ENCODE results near the gene FANCC. TPM values are rescaled to one million over a fixed set of nuclear protein-coding genes. Genes with fewer than 3 reads are reported as not detected.

The FANCC gene
- total and polyA plus RNA-seq, 5 donors from 2014 or later, result 2.8 to 7.5 (median 5.4) TPM

DNA sequence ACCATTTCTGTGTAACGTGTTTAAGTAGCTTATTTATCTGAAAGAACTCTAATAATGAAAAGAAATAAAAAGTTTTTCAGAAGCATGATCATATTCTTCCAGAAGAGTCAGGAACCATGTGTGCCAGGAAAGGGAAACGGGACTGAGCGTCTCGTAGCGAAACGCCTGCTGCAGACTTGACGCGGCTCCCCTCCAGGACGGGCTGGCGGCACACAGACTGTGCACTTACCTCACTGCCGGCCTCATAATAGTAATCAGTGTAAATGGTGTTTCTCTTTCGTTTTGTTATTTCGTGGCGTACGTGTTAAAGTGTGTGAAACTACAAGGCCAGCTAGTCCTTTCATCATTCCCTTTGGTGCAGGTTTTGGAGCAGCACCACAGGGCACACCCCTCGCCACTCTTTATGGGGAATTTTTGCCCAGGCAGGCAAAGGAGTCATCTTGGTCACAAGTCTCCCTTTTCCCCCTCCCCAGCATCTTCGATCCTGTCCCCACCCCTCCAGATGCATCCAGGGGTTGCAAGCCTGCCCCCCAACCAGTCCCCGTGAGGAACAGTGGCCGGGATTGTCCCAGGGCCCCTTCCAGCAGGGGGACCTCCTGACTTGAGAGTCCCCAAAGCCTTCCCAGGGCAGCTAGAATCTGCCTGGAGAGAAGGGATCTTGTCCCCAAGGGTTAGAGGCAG, 233.1 kb downstream of the FANCC start:
- DNase-seq (no peak), ATAC-seq (ENCODE audit: low read depth in 2 of 2) (no peak)
- H3K4me3 ChIP-seq (ENCODE audit: low read depth, low read length), result no peak overlapping the region
- peaks cover 27% of the 10 kb centered on the region for H3K36me3 Mint-ChIP-seq
- no peak overlapping the region for H3K4me3 Mint-ChIP-seq
- no peaks in the 10 kb centered on the region for H3K9me3 ChIP-seq (ENCODE audit: control insufficient read depth in 2 of 2, low read length in 2 of 2)
- H3K27ac ChIP-seq (ENCODE audit: insufficient read depth, low read length, poor library complexity, severe bottlenecking), result no peak overlapping the region
- H3K27me3 Mint-ChIP-seq, result no peaks in the 10 kb centered on the region
- H3K4me1 Mint-ChIP-seq, result peaks cover 0 to 5% (median 0%) of the 10 kb centered on the region in 4 donors
- H3K36me3 ChIP-seq (ENCODE audit: control insufficient read depth, insufficient read depth, low read length), result no peaks in the 10 kb centered on the region
- H3K4me1 ChIP-seq (ENCODE audit: control insufficient read depth, insufficient read depth, low read length, poor library complexity, severe bottlenecking), result no peaks in the 10 kb centered on the region
- H3K27me3 ChIP-seq (ENCODE audit: control insufficient read depth, insufficient read depth, low read length), result no peaks in the 10 kb centered on the region
- H3K27ac Mint-ChIP-seq, result peak overlapping the region in 1 of 3 donors; percentile 42
- no peaks in the 10 kb centered on the region for H3K9me3 Mint-ChIP-seq

DNA sequence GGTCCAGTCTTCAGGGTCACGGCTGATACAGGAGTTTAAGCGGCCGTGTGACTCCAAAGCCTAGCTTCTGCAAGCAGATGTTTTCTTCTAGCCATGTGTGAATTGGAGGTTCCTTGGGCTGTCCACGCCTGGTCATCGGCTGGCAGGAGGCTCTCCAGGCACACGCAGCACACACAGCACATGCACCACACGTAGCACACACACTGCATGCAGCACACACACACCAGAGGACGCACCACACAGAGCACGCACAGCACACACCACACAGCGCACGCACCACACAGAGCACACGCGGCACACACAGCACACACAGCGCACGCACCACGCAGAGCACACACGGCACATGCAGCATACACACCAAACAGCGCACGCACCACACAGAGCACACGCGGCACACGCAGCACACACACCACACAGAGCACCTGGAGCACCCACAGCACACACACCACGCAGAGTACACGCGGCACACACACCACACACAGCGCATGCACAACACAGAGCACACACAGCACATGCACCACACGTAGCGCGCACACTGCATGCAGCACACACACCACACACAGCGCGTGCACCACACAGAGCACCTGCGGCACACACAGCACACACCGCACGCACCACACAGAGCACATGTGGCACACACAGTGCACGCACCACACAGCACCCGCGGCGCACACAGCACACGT, 234.3 kb downstream of the FANCC start:
- Histone ChIP-seq H3K27me3 (ENCODE audit: control insufficient read depth, insufficient read depth, low read length) (no peaks in the 10 kb centered on the region), H3K9me3 (ENCODE audit: control insufficient read depth in 2 of 2, low read length in 2 of 2) (no peaks in the 10 kb centered on the region), H3K27ac (ENCODE audit: insufficient read depth, low read length, poor library complexity, severe bottlenecking) (no peak overlapping the region), H3K4me3 (ENCODE audit: low read depth, low read length) (no peak overlapping the region), H3K36me3 (ENCODE audit: control insufficient read depth, insufficient read depth, low read length) (no peaks in the 10 kb centered on the region), H3K4me1 (ENCODE audit: control insufficient read depth, insufficient read depth, low read length, poor library complexity, severe bottlenecking) (no peaks in the 10 kb centered on the region)
- ATAC-seq (ENCODE audit: low read depth in 2 of 2) (no peak), DNase-seq (no peak)
- H3K9me3 Mint-ChIP-seq, result no peaks in the 10 kb centered on the region
- peaks cover 27% of the 10 kb centered on the region for H3K36me3 Mint-ChIP-seq
- no peak overlapping the region for H3K4me3 Mint-ChIP-seq
- H3K27ac Mint-ChIP-seq, result no peak overlapping the region
- peaks cover 0 to 5% (median 0%) of the 10 kb centered on the region in 4 donors for H3K4me1 Mint-ChIP-seq
- no peaks in the 10 kb centered on the region for H3K27me3 Mint-ChIP-seq

DNA sequence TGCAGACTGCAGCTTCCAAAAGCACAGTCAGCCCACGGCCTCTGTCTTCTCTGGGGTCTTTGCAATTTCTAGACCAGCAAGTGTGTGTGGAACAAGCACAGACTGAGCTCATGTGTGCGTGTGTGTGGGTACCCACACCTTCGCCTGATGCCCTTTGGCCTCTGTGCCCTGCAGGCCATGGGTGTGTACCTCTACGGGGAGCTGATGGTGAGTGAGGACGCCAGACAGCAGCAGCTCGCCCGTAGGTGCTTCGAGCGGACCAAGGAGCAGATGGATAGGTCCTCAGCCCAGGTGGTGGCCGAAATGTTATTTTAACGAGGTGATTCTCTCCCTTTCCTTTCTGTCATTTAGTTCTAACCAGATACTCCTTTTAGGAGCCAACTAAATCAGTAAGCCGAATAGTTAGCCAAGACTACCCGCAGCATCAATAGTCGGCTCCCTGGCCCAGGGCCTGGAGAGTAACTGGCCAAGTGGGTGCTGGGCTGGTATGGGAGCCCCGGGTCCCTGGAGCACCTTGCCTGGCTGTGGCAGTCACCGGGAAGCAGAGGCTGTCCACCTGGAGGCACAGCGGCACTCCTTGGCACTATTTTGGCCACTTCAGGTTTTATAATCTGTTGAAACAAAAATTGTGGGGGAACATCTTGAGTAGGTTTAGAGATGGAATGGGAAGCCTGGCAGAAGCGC, 235.0 kb downstream of the FANCC start:
- Mint-ChIP-seq H3K4me1 (peaks cover 0 to 5% (median 0%) of the 10 kb centered on the region in 4 donors), H3K4me3 (no peak overlapping the region), H3K27ac (peak overlapping the region in 1 of 3 donors; percentile 26), H3K27me3 (no peaks in the 10 kb centered on the region), H3K36me3 (peaks cover 22% of the 10 kb centered on the region), H3K9me3 (no peaks in the 10 kb centered on the region)
- ATAC-seq (ENCODE audit: low read depth in 2 of 2) (no peak), DNase-seq (no peak)
- Histone ChIP-seq H3K9me3 (ENCODE audit: control insufficient read depth in 2 of 2, low read length in 2 of 2) (no peaks in the 10 kb centered on the region), H3K4me3 (ENCODE audit: low read depth, low read length) (no peak overlapping the region), H3K27ac (ENCODE audit: insufficient read depth, low read length, poor library complexity, severe bottlenecking) (no peak overlapping the region), H3K36me3 (ENCODE audit: control insufficient read depth, insufficient read depth, low read length) (no peaks in the 10 kb centered on the region), H3K4me1 (ENCODE audit: control insufficient read depth, insufficient read depth, low read length, poor library complexity, severe bottlenecking) (no peaks in the 10 kb centered on the region), H3K27me3 (ENCODE audit: control insufficient read depth, insufficient read depth, low read length) (no peaks in the 10 kb centered on the region)

DNA sequence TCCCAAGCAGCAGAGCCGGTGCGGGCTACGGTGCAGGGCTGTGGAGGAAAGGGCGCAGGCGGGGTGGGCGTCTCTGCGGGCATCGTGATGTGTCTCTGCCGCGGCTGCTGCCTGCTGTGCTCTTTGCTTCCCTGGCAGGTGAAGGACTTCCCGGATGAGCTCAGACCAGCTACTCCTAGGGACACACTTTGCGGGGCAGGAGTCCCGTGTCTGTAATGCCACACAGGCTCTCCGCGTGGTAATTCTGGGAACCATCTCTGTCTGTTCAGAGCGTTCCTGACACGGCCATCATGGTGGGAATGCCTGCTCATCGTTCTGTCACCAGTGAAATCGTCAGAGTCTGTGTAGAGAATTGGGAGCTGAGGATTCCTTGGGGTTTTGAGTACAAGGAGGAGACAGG, 235.5 kb downstream of the FANCC start:
- H3K4me3 Mint-ChIP-seq, result no peak overlapping the region
- no peaks in the 10 kb centered on the region for H3K27me3 Mint-ChIP-seq
- DNase-seq (no peak), ATAC-seq (ENCODE audit: low read depth in 2 of 2) (no peak)
- Histone ChIP-seq H3K4me1 (ENCODE audit: control insufficient read depth, insufficient read depth, low read length, poor library complexity, severe bottlenecking) (no peaks in the 10 kb centered on the region), H3K4me3 (ENCODE audit: low read depth, low read length) (no peak overlapping the region), H3K9me3 (ENCODE audit: control insufficient read depth in 2 of 2, low read length in 2 of 2) (no peaks in the 10 kb centered on the region), H3K27ac (ENCODE audit: insufficient read depth, low read length, poor library complexity, severe bottlenecking) (no peak overlapping the region), H3K27me3 (ENCODE audit: control insufficient read depth, insufficient read depth, low read length) (no peaks in the 10 kb centered on the region), H3K36me3 (ENCODE audit: control insufficient read depth, insufficient read depth, low read length) (no peaks in the 10 kb centered on the region)
- peaks cover 0 to 5% (median 0%) of the 10 kb centered on the region in 4 donors for H3K4me1 Mint-ChIP-seq
- peaks cover 21% of the 10 kb centered on the region for H3K36me3 Mint-ChIP-seq
- peak overlapping the region in 1 of 3 donors; percentile 26 for H3K27ac Mint-ChIP-seq
- H3K9me3 Mint-ChIP-seq, result no peaks in the 10 kb centered on the region

DNA sequence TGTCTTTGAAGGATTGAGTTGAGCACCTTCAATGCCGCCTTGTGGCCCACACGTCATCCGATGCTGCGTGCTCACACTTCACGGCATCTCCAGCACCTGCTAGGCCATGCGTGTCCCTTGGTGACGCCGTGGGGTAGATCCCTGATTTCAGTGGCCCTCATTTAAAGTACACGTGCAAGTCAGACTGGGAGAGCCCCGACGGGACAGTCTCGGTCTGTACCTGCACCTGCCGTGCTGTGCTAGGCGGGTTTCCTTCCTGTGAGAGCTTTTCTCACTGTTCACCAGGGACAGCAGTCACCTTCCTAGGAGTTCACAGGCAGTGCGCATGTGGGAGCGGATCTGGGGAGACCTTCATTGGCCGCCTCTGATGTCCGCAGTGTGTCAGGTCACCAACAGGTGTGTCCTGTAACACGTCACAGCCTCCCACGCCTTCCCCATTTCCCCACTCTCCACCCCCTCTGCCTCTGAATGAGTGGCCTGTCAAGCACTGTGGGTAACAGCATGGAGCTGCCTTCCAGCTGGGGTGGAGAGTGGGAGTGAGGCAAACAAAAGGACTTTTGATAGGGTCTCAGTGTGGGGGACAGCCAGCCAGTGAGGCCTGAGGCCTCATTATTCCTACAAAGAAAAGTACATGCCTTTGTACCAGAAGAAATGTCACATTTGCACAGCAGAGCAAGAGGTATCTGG, 236.4 kb downstream of the FANCC start:
- no peak overlapping the region for H3K27ac ChIP-seq (ENCODE audit: insufficient read depth, low read length, poor library complexity, severe bottlenecking)
- H3K4me1 ChIP-seq (ENCODE audit: control insufficient read depth, insufficient read depth, low read length, poor library complexity, severe bottlenecking), result no peaks in the 10 kb centered on the region
- Mint-ChIP-seq H3K4me1 (peaks cover 0 to 5% (median 0%) of the 10 kb centered on the region in 4 donors), H3K27ac (no peak overlapping the region), H3K9me3 (no peaks in the 10 kb centered on the region), H3K4me3 (no peak overlapping the region), H3K27me3 (no peaks in the 10 kb centered on the region), H3K36me3 (peaks cover 17% of the 10 kb centered on the region)
- no peaks in the 10 kb centered on the region for H3K9me3 ChIP-seq (ENCODE audit: control insufficient read depth in 2 of 2, low read length in 2 of 2)
- ATAC-seq (ENCODE audit: low read depth in 2 of 2), result no peak
- no peaks in the 10 kb centered on the region for H3K27me3 ChIP-seq (ENCODE audit: control insufficient read depth, insufficient read depth, low read length)
- H3K4me3 ChIP-seq (ENCODE audit: low read depth, low read length), result no peak overlapping the region
- H3K36me3 ChIP-seq (ENCODE audit: control insufficient read depth, insufficient read depth, low read length), result no peaks in the 10 kb centered on the region
- DNase-seq, result no peak

DNA sequence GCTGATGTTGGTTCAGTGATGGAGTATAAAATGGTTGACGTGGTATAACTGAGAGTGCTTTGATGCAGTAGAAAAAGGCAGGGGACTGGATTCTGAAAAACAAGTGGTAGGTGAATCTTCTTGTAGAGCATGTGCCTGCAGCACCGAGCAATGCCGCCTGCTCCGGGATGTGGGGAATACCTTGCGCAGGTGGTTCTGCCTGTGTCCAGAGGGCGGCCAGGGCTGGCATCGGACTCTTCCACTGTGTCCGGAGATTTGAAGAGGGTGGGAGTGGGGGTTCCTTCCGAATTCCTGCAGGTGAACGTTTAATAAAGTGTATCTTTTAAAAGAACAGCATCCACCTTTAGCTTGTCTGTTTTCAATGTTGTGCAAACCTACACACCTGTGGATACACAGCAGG, 238.0 kb downstream of the FANCC start:
- no peaks in the 10 kb centered on the region for H3K36me3 ChIP-seq (ENCODE audit: control insufficient read depth, insufficient read depth, low read length)
- Mint-ChIP-seq H3K36me3 (peaks cover 20% of the 10 kb centered on the region), H3K4me3 (no peak overlapping the region), H3K9me3 (no peaks in the 10 kb centered on the region), H3K27me3 (no peaks in the 10 kb centered on the region), H3K27ac (no peak overlapping the region), H3K4me1 (peaks cover 0 to 5% (median under 1%) of the 10 kb centered on the region in 4 donors)
- DNase-seq (no peak), ATAC-seq (ENCODE audit: low read depth in 2 of 2) (no peak)
- H3K4me3 ChIP-seq (ENCODE audit: low read depth, low read length), result no peak overlapping the region
- H3K27ac ChIP-seq (ENCODE audit: insufficient read depth, low read length, poor library complexity, severe bottlenecking), result no peak overlapping the region
- H3K9me3 ChIP-seq (ENCODE audit: control insufficient read depth in 2 of 2, low read length in 2 of 2), result no peaks in the 10 kb centered on the region
- H3K4me1 ChIP-seq (ENCODE audit: control insufficient read depth, insufficient read depth, low read length, poor library complexity, severe bottlenecking), result no peaks in the 10 kb centered on the region
- no peaks in the 10 kb centered on the region for H3K27me3 ChIP-seq (ENCODE audit: control insufficient read depth, insufficient read depth, low read length)

DNA sequence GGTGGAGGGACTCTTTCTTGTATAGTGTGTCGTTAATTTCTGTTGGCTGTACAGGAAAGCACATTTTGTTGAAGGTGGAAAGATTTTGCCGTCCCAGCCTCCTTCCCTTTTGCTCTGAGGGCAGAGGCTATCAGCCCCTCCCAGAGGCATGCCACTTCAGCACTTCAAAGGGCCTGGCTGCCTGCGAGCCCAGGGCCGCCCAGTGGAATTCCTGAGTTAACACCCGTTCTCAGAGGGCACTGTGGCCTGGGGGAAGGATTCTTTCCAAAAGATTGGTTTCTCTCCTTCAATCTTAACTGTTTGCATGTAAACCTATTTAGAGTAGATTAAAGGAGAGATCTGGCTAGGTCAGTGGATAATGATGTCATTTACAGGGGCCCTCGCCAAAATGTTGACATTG, 238.6 kb downstream of the FANCC start:
- Histone ChIP-seq H3K9me3 (ENCODE audit: control insufficient read depth in 2 of 2, low read length in 2 of 2) (no peaks in the 10 kb centered on the region), H3K36me3 (ENCODE audit: control insufficient read depth, insufficient read depth, low read length) (no peaks in the 10 kb centered on the region), H3K4me3 (ENCODE audit: low read depth, low read length) (no peak overlapping the region), H3K27ac (ENCODE audit: insufficient read depth, low read length, poor library complexity, severe bottlenecking) (no peak overlapping the region), H3K27me3 (ENCODE audit: control insufficient read depth, insufficient read depth, low read length) (no peaks in the 10 kb centered on the region), H3K4me1 (ENCODE audit: control insufficient read depth, insufficient read depth, low read length, poor library complexity, severe bottlenecking) (no peaks in the 10 kb centered on the region)
- Mint-ChIP-seq H3K4me1 (peaks cover 0 to 3% (median under 1%) of the 10 kb centered on the region in 4 donors), H3K9me3 (no peaks in the 10 kb centered on the region), H3K4me3 (no peak overlapping the region), H3K27ac (no peak overlapping the region), H3K27me3 (no peaks in the 10 kb centered on the region), H3K36me3 (peaks cover 15% of the 10 kb centered on the region)
- ATAC-seq (ENCODE audit: low read depth in 2 of 2), result no peak
- no peak for DNase-seq

Data from CD4-positive, CD25-positive, alpha-beta regulatory T cell (primary cell).